ACC112 (cell line): Measurements from ENCODE around the gene CCDC106.

ENCODE experiments used
- H2AFZ ChIP-seq: fragments of 200-600 bp; sonication (generic); one replicate; pipeline ENCODE4 v1.6.0; 2017; ENCODE audit warnings: antibody characterized with exemption, low read length; ENCODE audit not compliant: unreplicated experiment
- H3K27ac ChIP-seq: fragments of 200-600 bp; sonication (generic); 2 replicates; pipeline ENCODE4 v1.5.1; 2014; ENCODE audit warnings: low read depth, mild to moderate bottlenecking, antibody characterized with exemption, low read length, moderate library complexity
- H3K27me3 ChIP-seq: fragments of 200-600 bp; sonication (generic); 2 replicates; pipeline ENCODE4 v1.6.1; 2014; ENCODE audit warnings: mild to moderate bottlenecking, antibody characterized with exemption, low read length, moderate library complexity, mixed read lengths; ENCODE audit not compliant: insufficient read depth
- H3K36me3 ChIP-seq: fragments of 200-600 bp; sonication (generic); 2 replicates; pipeline ENCODE4 v1.6.1; 2016; ENCODE audit warnings: mild to moderate bottlenecking, antibody characterized with exemption, low read length, moderate library complexity, mixed read lengths; ENCODE audit not compliant: insufficient read depth
- H3K4me1 ChIP-seq: fragments of 200-600 bp; sonication (generic); one replicate; pipeline ENCODE4 v1.6.1; 2016; ENCODE audit warnings: low read length, mixed read lengths; ENCODE audit not compliant: insufficient read depth, unreplicated experiment, control insufficient read depth
- H3K4me3 ChIP-seq: fragments of 200-600 bp; sonication (generic); 2 replicates; pipeline ENCODE4 v1.5.1; 2014; ENCODE audit warnings: mild to moderate bottlenecking, low read depth, low read length
- H3K79me2 ChIP-seq: fragments of 200-600 bp; sonication (generic); one replicate; pipeline ENCODE4 v1.6.0; 2016; ENCODE audit warnings: low read length; ENCODE audit not compliant: control insufficient read depth, unreplicated experiment, insufficient read depth

CCDC106 gene

DNA sequence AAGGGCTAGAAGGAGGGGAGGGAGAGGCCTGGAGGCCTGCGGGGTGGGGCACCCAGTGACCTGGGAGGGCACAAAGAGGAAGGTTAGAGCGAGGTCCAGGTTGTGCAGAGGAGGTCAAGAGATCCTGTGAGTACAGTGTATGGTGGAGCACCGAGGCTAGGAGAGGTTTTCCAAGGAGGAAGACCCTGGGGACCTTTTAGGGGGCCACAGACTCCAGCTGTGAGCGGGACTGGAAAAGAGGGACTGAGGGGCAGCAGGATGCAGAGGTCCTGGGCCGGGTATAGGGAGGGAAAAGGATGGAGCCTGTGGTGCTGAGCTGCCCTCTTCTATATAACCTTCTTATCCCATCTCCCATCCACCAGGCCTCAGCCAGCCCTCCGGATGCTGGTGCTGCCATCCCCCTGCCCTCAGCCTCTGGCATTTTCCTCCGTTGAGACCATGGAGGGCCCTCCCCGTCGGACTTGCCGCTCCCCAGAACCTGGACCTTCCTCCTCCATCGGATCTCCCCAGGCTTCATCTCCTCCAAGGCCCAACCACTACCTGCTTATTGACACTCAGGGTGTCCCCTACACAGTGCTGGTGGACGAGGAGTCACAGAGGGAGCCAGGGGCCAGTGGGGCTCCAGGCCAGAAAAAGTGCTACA is 3.7 kb upstream of the CCDC106 start:
- Histone ChIP-seq H3K27ac (no peak overlapping the region), H3K4me3 (peak overlapping the region; percentile 96), H3K79me2 (peaks cover 30% of the 10 kb centered on the region), H3K4me1 (peaks cover 9% of the 10 kb centered on the region), H2AFZ (no peak overlapping the region), H3K36me3 (no peaks in the 10 kb centered on the region; the same call in 1 of the 2 replicates), H3K27me3 (no peaks in the 10 kb centered on the region)

DNA sequence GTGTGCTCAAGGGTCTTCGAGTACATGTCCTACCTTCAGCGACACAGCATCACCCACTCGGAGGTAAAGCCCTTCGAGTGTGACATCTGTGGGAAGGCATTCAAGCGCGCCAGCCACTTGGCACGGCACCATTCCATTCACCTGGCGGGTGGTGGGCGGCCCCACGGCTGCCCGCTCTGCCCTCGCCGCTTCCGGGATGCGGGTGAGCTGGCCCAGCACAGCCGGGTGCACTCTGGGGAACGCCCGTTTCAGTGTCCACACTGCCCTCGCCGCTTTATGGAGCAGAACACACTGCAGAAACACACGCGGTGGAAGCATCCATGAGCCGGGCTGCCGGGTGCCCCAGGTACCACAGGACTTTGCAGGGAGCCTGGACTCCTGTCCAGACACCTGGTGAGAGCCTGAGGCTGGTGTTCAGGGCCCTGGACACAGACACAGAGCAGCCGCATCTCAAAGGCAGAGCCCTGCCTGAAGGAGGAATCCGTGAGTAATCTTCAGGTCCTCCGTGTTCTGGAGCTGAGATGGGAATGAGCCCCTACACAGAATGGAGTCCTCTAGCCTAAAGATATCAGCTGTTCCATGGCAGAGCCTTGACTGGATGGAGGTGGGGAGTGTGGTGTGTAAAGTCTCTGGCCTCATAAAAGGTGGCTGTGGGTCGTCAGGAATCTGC is 3.0 kb upstream of the CCDC106 start:
- no peak overlapping the region for H2AFZ ChIP-seq
- no peak overlapping the region for H3K27ac ChIP-seq
- no peaks in the 10 kb centered on the region for H3K27me3 ChIP-seq
- H3K36me3 ChIP-seq, result no peaks in the 10 kb centered on the region; the same call in 1 of the 2 replicates
- H3K79me2 ChIP-seq, result peaks cover 28% of the 10 kb centered on the region
- H3K4me3 ChIP-seq, result peak overlapping the region; percentile 96
- peaks cover 9% of the 10 kb centered on the region for H3K4me1 ChIP-seq

DNA sequence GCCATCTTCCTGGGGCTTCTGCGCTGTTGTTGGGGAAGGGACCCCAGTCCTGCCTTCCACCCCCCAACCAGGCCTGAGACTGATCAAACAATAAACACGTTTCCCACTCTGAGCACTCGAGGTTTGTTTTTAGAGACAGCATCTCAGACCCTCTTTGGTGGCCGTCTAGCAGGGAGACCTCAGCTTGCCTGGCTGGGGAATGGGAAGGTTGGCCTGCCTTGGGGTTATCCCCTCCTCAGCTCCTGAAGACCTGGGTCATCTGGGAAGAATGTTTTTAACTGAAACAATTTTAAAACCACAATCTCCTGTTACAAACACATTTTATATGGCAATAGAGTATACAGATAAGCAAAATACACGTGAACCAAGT is 2.5 kb upstream of the CCDC106 start:
- Histone ChIP-seq H3K4me3 (no peak overlapping the region; the same call in 1 of the 2 replicates), H3K79me2 (peaks cover 28% of the 10 kb centered on the region), H3K36me3 (no peaks in the 10 kb centered on the region; the same call in 1 of the 2 replicates), H2AFZ (no peak overlapping the region), H3K4me1 (peaks cover 9% of the 10 kb centered on the region), H3K27ac (no peak overlapping the region), H3K27me3 (no peaks in the 10 kb centered on the region)

DNA sequence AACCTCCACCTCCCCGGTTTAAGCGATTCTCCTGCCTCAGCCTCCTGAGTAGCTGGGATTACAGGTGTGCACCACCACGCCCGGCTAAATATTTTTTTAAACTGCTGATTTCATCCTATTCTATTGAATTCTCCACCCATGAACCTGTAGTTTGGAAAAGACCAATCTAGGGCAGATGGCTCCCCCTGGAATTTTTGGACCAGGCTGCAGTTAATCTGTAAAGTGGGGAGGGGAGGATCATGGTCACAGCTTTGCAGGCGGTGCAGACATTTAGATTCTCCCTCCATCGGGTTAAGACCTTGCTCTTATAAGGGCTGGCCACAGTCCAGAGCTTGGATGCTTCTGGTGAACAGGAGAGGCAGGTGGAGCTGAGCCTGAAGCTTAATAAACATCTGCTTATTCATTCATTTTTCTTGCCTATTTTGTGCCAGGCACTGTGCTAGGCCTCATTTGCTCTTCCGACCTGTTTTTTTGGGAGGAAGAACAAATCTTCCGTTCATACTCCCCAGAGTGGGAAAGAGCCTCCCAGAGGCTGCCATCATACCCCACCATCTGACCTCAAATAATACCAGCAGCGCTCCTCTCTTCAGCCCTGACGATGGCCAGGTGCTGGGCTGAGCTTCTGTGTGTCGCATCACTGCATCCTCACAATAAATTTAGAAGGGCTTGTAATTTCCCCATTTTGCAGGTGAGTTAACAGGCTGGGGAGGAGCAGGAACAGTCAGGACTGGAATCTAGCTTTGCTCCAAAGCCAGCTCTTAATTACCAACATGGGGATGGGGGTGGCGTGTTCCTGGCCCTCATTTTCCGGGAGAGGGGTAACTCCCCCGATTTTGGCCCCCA is 902 bp upstream of the CCDC106 start:
- H3K36me3 ChIP-seq, result no peaks in the 10 kb centered on the region; the same call in 1 of the 2 replicates
- H3K4me3 ChIP-seq, result peak overlapping the region; percentile 86
- no peak overlapping the region for H3K27ac ChIP-seq
- H2AFZ ChIP-seq, result no peak overlapping the region
- H3K4me1 ChIP-seq, result peaks cover 9% of the 10 kb centered on the region
- H3K27me3 ChIP-seq, result no peaks in the 10 kb centered on the region
- H3K79me2 ChIP-seq, result peaks cover 28% of the 10 kb centered on the region

DNA sequence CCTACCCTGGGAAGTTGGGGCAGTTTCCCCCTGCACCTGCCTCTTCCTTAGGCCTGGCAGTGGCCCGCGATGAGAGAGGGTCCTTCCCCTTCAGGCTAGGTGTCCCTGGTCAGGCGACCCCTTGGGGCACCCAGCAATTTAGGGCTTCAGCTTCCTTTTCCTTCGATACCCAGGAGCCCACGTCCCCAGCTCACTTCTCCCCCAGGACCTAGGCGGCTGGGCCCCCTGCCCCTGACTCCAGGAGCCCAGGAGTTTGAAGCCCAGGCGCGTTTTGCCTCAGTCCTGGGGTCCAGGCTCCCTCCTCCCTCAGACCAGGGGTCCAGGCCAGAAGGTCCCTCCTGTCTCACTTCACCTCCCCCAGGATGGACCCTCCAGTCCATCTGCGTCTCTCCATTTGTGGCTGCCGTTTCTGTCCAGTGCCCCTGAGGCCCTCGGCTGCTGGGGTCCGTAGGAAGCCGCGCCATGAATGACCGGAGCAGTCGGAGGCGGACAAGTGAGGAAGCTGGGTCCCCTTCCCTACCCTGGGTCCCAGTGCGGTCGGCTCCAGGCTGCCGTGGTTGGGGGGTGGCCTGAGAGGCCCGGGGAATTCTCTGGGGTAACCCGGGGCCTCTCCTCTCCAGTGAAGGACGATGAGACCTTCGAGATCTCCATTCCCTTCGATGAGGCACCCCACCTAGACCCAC is 714 bp downstream of the CCDC106 start:
- H3K79me2 ChIP-seq, result peaks cover 20% of the 10 kb centered on the region

DNA sequence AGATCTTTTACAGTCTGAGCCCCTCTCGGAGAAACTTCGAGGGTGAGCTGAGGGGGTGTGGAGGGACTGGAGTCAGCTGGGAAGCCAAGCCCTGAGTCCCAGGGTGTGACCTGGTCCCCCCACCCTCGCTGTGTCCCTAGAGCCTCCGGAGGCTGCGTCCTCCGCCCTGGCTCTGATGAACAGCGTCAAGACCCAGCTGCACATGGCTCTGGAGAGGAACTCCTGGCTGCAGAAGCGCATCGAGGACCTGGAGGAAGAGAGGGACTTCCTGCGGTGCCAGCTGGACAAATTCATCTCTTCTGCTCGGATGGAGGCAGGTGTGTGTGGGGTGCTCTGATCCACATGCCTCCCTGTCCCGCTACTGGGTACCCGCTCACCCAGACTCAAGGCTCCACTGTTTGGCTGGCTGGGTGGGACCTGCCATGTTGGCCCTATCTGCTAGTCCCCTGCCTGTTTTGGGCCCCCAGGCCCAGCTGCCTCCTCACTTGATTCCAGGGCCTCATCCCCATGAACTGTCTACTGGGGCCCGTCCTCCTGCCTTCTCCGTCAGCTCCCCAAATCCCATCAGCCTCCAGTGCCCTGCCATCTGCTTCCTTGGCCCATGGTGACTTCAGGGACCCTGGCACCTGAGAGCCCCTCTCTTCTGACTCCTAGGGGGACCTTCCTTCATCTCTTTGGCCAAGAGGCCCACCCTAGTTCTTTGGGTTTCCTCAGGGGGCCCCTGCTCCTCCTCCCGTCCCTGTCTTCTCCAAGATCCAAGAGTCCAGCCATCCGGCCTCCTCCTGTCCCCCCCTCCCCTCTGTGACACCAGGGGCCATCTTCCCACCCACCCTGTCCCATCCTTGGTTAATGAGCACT is 1.5 kb downstream of the CCDC106 start:
- peaks cover 13% of the 10 kb centered on the region for H3K79me2 ChIP-seq
- H3K4me3 ChIP-seq, result no peak overlapping the region; the same call in 1 of the 2 replicates
- H2AFZ ChIP-seq, result no peak overlapping the region
- peaks cover 5% of the 10 kb centered on the region for H3K4me1 ChIP-seq
- H3K27ac ChIP-seq, result no peak overlapping the region
- no peaks in the 10 kb centered on the region for H3K27me3 ChIP-seq
- no peaks in the 10 kb centered on the region; the same call in 1 of the 2 replicates for H3K36me3 ChIP-seq

More for the DNA sequence above, 714 bp downstream of the CCDC106 start:
- Histone ChIP-seq H3K27ac (no peak overlapping the region), H2AFZ (no peak overlapping the region), H3K36me3 (no peaks in the 10 kb centered on the region; the same call in 1 of the 2 replicates), H3K4me1 (peaks cover 5% of the 10 kb centered on the region), H3K27me3 (no peaks in the 10 kb centered on the region), H3K4me3 (peak overlapping the region; percentile 86)

DNA sequence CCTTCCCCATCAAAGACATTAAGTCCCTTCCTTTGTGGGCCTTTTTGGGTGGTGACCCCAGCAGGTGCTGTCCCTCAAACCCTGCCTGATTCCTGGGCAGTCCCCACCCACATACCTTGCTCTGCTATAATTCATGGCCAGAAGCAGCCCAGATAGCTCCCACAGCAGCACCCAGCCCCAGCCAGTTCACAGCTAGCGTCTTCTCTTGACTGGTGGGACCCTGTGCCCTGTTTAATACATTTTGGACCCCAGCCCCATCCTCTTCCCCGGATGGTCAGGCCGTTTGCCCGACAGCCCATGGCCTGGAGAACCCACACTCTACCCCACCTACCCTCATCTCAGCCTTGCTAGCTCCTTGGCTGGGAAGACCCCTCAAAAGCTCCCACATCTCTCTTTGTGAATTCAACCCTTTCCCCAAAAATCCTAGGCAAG is 2.1 kb downstream of the CCDC106 start:
- H3K27ac ChIP-seq, result no peak overlapping the region
- no peaks in the 10 kb centered on the region for H3K27me3 ChIP-seq
- H2AFZ ChIP-seq, result no peak overlapping the region
- H3K4me3 ChIP-seq, result no peak overlapping the region
- H3K4me1 ChIP-seq, result peaks cover 4% of the 10 kb centered on the region
- no peaks in the 10 kb centered on the region for H3K36me3 ChIP-seq
- peaks cover 6% of the 10 kb centered on the region for H3K79me2 ChIP-seq

DNA sequence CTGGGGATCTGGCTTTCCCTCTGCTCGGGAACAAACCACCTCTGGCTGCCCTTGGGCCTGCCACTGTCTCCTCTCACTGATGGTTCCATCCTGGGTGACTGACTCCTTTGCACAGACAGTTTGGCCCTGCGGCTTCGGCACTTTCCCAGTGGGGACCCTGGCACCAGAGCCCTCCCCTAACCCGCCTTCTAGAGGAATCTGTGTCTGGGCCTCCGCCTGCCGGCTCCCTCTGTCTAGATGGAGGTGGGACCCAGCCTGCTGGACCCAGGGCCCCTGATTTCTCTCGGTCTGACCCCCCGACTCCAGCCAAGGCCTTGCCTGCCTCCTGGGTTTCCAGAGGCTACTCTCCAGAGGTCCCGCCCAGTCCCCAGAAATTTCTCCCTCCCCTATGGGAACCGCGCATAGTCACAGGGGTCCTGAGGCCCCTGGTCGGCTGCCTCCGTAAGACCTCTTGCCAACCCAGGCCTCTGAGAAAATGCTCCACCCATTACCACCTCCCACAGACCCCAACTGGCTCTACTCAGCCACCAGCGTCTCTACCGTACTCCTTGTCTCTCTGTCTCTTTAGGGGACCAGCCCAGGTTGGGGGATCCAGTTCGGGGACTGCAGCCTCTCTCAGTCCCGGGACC is 2.7 kb downstream of the CCDC106 start:
- Histone ChIP-seq H3K4me1 (peaks cover 3% of the 10 kb centered on the region), H3K27ac (no peak overlapping the region), H3K79me2 (peaks cover 5% of the 10 kb centered on the region), H3K36me3 (no peaks in the 10 kb centered on the region), H2AFZ (no peak overlapping the region), H3K27me3 (no peaks in the 10 kb centered on the region), H3K4me3 (no peak overlapping the region)

DNA sequence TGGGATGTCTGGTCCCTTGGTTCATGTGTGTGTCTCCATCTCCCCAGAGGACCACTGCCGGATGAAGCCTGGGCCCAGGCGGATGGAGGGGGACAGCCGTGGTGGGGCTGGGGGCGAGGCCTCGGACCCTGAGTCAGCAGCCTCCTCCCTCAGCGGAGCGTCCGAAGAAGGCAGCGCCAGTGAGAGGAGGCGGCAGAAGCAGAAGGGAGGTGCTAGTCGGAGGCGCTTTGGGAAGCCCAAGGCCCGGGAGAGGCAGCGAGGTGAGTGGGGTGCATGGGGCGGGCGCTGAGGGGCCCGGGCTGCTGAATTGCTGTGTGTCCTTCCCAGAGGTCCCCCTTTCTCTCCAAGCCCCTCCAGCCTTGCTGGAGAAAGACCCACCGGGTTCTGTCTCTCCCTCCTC is 3.2 kb downstream of the CCDC106 start:
- no peaks in the 10 kb centered on the region for H3K36me3 ChIP-seq
- no peaks in the 10 kb centered on the region for H3K27me3 ChIP-seq
- H3K27ac ChIP-seq, result no peak overlapping the region
- H3K4me3 ChIP-seq, result no peak overlapping the region
- peaks cover 9% of the 10 kb centered on the region for H3K79me2 ChIP-seq
- no peak overlapping the region for H2AFZ ChIP-seq
- peaks cover 3% of the 10 kb centered on the region for H3K4me1 ChIP-seq
